Activated T-helper 1 cell treated with anti-CD3 and anti-CD28 coated beads, Interleukin-2, amount 50 U/mL, for 16 hours (primary cell): Measurements from ENCODE around the gene CBX3.
"Not testable (repeated sequence)": the region's sequence is repeated elsewhere in the genome, so short reads cannot be mapped to it uniquely, and the experiment has no call there.

Experiments
- DNase-seq, 2 donors: peaks; one replicate each; pipeline ENCODE4 v3.0.0-alpha.2; 2020; ENCODE audit warnings: low read depth in 1 of 2, low spot score in 1 of 2

CBX3 gene

DNA sequence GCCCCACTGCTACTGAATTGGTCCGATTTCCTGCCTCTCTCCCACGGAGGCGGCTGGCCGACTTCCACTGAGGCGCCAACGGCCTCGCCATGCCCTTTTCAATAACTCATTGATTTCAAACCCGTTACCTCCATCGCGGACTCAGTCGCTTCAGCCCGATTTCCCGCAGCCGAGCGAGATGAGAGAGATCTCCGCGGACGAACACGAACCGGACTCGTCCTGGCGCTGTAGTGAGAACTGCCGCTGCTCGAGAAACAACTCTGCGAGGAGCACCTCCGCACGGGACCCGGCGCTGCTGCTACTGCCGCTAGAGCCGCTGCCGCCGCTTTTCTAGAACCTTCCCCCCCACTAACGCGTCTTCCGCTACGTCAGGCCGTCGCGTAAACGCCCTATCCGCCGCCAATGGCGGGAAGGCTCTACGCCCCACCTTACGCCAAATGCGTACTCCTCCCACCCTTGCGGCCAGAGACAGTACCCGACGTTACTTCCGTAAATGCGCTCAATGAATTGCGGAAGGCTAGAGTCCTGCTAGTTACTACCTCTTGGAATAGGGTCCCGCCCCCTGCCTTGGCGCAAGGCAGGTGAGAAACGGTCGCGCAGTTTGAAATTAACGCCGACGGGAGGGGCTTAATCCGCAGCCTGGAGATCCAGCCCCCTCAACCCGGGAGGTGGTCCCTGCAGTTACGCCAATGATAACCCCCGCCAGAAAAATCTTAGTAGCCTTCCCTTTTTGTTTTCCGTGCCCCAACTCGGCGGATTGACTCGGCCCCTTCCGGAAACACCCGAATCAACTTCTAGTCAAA lies 900 bp upstream of the CBX3 start, which contains the start of gene HNRNPA2B1:
Gene HNRNPA2B1, minus strand, starts transcription at position 303 of the 803 bp plus-strand sequence. Its CDS starts 169 bp downstream, at position 134.
- peak; percentile 95 to 96 for DNase-seq

DNA sequence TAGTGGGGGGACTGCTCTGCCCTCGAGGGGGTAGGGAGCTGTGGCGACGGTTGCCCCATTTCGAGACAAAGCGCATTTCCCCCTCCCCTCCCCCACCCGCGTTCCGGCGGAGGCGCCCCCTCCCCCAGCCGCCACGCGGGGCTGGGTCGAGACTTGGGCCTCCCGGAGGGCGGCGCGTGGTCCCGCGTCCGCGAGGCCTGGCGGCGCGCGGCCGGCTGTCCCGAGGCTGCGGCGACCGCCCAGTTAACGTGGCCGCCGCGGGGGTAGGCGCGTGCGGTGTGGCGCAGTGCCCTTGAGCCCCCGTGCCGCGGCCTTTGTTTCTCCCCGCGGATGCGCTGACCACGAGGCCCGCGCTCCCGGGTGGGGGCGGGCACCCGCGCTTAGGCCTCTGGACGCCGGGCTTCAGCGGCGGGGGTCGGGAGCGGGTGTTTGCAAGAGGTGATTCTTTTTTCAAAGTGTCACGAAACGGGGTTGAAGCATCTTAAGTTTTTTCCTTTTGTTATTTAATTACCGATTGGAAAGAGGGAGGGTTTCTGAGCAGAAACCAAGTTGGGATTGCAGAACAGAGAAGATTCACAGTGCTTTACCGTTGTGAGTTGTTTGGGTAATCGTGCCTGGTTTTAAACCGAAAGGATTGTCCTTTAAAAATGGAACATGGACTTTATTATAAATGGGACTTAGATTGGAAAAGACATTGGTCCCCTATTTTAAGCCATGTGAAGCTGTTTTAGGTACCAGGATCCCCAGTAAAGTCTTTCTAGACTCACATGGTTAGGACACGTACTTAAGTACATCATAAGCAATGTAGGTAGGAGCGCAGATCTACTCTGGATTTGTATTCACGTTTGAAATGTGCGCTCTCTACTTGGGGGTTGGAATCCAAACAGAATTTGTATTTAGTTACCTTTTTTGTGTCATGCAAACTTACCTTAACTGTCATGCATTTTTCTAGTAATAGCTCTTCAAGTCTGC lies 760 bp downstream of the CBX3 start:
- DNase-seq = peak; percentile 32 to 46

DNA sequence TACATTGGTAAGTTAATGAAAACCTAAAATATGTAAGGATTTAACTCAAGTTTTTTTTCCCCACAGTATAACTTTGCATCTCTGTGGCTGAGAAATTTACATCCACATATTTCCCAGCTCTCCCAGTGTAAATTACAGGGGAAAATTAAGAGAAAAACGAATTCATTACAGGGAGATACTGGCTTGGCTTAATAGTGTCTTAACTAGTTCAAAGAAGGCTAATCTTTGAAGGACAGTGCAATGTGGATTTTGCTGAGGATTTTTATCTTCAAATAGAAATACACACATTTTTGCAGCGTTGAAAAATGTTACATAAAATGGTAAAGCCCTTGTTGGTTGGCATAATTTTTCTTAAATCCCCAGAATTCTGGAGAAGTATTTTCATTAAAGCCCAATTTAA lies 1.5 kb downstream of the CBX3 start:
- DNase-seq = no peak

DNA sequence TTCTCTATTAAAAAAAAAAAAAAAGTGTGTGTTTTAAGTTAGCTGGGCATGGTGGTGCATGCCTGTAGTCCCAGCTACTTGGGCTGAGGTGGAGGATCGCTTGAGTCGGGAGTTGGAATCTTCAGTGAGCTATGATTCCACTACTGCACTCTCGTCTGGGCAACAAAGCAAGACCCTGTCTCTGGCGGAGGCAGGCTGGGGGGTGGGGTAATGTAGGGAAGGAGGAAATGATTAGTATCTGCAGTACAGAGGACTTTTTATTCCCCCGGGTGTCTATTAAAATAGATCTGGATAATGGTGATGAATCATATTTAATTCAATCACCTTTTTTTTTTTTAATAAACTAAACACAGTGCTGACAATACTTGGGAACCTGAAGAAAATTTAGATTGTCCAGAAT lies 6.5 kb downstream of the CBX3 start:
- DNase-seq = no peak

DNA sequence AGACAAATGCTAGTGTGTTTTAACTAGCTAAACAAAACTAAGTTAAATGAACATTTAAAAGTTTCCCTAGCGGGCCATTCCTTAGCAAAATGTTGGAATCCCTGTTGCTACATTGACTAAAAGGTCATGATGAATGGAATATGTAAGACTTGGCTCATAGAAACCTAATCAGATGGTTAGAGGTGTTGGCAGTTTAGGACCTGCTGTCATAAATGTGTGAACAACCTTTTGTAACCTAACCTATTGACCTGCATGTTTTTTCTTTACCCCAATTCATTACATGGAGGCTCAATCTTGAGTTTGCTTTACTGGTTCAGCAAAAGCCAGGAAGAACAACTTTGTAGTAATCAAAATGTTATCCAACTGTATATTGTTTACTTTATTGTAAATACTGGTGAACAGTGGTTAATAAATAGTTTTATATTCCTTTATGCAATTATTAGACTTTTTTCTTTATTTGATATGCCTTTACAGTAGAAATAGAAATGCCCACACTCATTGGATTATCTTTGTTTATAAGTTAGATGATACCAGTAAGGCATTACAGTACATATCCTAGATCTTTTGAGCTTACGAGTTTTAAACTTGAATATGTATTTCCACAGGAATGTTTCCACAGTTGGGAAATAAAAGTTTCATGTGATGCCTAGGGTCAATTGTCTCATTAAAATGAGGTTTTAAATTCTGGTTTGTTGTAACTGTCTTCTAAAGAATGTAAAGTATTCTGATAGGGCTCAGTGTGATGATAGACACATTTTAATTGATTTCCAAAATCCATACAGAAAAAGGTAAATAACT lies 11.6 kb downstream of the CBX3 start:
- DNase-seq = no peak

DNA sequence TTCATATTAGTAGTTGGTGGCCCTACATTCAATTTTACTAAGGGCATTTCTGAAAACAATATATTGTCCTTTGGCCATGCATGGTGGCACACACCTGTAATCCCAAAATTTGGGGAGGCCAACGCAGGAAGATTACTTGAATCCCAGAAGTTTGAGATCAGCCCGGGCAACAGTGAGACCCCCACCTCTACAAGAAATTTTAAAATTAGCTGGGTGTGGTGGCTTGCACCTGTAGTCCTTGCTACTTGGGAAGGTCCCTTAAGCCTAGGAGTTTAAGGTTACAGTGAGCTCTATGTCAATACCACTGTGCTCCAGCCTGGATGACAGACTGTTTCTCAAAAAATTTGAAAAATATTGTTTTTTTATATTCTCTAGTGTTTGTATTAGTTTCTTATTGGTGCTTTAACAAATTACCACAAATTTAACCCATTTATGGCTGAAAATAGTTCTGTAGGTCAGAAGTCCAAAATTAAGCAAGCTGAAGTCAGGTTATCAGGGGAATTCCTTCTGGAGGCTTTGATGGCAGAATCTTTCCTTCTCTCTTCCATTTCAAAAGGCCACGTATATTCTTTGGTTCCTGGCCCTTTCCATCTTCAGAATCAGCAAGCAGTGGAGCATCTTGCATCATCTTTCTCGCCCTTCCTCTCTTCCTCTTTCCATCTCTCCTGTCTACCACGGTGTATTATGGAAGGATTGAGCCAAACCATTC lies 12.4 kb downstream of the CBX3 start:
- DNase-seq = no peak

DNA sequence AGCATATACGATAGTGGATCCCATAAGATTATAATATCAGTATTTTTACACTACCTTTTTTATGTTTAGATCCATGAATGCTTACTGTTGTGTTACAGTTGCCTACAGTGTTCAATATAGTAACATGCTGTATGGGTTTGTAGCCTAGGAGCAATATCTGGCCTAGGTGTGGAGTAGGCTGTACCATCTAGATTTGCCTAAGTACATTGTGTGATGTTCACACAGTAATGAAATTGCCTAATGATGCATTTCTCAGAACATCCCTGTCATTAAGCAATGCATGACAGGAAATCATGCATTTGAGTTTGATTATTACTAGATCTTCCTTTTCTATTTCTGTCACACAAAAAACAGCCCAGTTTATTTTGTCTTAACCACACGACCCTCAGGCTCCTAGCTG lies 14.5 kb downstream of the CBX3 start:
- no peak for DNase-seq

DNA sequence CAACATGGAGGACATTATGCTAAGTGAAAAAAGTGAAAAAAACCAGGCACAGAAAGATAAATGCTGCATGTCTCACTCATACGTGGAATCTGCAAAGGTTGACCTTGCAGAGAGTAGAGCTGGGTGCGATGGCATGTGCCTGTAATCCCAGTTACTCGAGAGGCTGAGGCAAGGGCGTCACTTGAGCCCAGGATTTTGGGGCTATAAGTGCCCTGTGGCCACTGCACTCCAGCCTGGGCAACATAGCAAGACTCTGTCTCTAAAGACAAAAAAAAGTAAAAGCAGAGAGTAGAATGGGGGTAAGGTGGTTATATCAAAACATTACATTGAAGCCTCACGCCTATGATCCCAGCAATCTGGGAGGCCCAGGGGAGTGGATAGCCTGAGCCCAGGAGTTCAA lies 22.8 kb downstream of the CBX3 start:
- DNase-seq = no peak

DNA sequence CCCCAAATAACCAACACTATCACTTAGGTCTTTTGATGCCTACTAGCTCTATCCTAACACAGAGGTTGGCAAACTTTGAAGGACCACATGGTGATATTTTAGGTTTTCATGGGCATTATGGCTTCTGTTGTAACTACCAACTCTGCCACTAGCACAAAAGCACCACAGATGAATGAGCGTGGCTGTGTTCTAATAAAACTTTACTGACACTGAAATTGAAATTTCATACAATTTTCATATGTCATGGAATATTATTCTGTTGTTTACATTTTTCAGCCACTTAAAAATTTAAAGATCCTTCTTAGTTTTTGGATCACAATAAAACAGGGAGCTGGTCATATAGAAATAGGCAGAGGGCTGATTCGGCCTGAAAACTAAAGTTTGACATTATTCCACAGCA lies 26.4 kb downstream of the CBX3 start:
- DNase-seq = no peak

DNA sequence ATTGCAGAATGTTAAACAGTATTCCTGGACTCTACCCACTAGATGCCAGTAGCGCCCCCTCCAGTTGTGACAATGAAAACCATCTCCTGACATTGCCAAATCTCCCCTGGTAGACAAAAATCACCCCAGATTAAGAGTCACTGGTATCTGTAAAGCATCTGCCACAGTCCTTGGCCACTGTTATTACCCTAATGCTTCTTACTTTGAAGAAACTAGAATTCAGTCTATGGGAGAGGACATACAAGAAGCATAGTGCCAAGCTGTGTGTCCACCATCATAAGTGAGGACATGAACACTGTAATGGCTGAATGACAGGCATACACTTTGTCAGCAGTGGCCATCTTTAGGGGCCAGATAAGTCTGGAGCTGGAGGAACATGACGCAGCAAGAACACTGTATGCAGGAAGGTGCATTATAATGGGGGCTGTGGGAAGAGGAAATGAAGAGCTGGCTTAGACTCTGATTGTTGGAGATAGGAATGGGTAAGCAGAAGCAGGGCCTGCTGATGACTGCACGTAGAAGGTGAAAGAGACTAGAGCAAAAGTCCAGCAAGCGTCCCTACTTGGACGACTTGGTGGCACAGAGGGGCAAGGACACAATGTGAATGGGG lies 32.5 kb downstream of the CBX3 start:
- DNase-seq = no peak

DNA sequence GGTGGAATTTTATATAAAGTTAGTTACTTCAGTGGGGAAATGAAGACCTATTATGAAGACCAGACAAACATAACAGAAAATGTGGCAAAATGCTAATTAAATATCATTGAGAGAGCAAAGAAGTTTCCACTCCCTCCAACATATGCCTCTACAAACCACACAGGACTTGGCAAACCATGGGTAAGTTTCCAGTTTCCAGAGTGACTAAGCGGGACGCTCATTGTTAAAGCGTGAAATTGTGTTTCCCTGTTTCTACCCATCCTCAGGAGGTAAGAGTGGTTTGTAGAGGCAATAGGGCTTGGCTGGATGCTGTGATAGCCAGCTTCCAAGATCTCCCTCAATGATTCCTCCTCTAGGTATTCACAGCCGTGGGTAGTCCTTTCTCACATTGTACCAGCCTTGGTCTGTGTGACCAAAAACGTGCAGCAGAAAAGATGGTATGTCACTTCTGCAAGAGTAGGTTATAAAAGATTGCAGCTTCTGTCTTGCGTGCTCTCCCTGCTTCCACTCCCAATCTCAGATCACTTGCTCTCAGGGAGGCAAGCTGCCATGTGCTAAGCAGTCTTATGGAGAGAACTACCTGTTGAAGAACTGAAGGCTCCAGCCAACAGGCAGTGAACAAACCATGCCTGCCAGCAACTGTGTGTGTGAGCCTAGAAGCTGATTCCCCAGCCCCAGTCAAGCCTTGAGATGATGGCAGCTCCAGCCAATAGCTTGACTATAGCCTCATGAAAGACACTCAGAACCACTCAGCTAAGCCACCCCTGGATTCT lies 35.7 kb downstream of the CBX3 start:
- DNase-seq = no peak

DNA sequence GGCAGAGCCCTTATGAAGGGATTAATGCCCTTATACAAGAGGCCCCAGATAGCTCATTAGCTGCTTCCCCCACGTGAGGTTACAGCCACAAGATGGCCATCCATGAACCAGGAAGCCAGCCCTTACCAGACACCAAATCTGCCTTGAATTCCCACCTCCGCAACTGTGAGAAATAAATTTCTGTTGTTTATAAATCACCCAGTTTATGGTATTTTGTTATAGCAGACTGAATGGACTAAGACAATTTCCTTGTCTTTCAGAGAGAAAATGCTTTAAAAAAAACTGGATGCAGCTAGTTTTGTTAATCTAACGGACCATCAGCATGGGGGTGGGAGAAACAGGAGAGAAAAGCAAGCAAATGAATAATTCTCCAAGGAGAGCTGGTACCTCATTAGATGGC lies 36.5 kb downstream of the CBX3 start:
- no peak for DNase-seq

DNA sequence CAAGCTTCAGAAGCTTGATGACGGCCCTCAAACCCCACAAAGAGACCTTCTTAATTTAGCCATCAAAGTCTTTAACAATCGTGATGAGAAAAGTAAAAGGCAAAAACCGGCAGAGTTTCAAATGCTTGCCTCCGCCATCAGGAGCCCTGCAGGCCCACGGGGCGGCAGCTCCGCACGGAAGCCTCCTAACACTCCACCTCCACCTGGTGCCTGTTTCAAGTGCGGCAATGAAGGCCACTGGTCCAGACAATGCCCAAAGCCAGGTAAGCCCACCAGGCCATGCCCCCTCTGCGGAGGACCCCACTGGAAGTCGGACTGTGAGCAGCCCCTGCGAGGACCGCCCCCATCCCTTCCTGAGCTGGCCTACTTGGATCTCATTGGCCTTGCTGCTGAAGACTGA lies 43.6 kb downstream of the CBX3 start:
- DNase-seq = no peak

DNA sequence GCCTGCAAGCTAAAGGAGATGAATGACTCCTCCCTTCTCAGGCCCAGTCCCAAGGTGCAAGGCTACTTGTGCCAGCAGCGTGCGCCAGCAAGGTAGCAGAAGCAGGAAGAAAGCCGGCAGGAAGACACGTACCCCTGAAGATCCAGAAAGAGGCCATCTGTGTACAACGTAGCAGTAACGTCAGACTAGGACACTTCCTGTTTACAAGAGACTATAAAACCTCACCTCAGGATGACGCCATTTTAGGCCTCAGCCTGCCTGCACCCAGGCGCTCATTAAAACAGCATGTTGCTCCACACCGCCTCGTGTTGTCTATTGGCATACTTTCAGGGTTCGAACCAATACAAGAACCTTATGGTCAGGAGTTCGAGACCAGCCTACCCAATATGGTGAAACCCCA lies 48.7 kb downstream of the CBX3 start:
- DNase-seq = no peak

DNA sequence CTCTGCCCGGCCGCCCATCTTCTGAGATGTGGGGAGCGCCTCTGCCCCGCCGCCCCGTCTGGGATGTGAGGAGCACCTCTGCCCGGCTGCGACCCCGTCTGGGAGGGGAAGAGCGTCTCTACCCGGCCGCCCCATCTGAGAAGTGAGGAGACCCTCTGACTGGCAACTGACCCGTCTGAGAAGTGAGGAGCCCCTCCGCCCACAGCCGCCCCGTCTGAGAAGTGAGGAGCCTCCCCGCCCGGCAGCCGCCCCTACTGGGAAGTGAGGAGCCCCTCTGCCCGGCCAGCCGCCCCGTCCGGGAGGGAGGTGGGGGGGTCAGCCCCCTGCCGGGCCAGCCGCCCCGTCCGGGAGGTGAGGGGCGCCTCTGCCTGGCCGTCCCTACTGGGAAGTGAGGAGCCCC lies 60.3 kb downstream of the CBX3 start:
- not testable (repeated sequence) for DNase-seq
